ENCODE data around the gene NTMT1.

Gene NTMT1

GRCh38 chr9:129619787-129620668 is 5.9 kb upstream of the NTMT1 start:
- 2% methylated on average over 65 to 68 of the region's 82 CpGs for WGBS, 2 experiments (ENCODE audit: insufficient coverage in 2 of 2)
- Histone ChIP-seq H3K4me3 (ENCODE audit: extremely low read depth, insufficient read depth, low read length, poor library complexity, severe bottlenecking) (peak overlapping the region; percentile 41), H3K36me3 (ENCODE audit: control insufficient read depth, insufficient read depth, low read length) (no peaks in the 10 kb centered on the region), H3K27ac (ENCODE audit: low read depth, low read length, severe bottlenecking) (peak overlapping the region; percentile 10), H3K4me1 (ENCODE audit: control insufficient read depth, insufficient read depth, low read length, poor library complexity, severe bottlenecking) (peaks cover 10% of the 10 kb centered on the region), H3K9me3 (ENCODE audit: control insufficient read depth, low read length) (no peaks in the 10 kb centered on the region)

GRCh38 chr9:129620669-129621295 is 5.2 kb upstream of the NTMT1 start, which contains the start of gene C9orf50:
C9orf50 (minus strand) TSS chr9:129621101; CDS start chr9:129620574, 527 bp downstream.
- 33 to 34% methylated on average over 19 to 21 of the region's 21 CpGs for WGBS, 2 experiments (ENCODE audit: insufficient coverage in 2 of 2)
- Histone ChIP-seq H3K9me3 (ENCODE audit: control insufficient read depth, low read length) (no peaks in the 10 kb centered on the region), H3K36me3 (ENCODE audit: control insufficient read depth, insufficient read depth, low read length) (no peaks in the 10 kb centered on the region), H3K4me1 (ENCODE audit: control insufficient read depth, insufficient read depth, low read length, poor library complexity, severe bottlenecking) (peaks cover 10% of the 10 kb centered on the region), H3K4me3 (ENCODE audit: extremely low read depth, insufficient read depth, low read length, poor library complexity, severe bottlenecking) (peak within 1 kb of the TSS; percentile 41), H3K27ac (ENCODE audit: low read depth, low read length, severe bottlenecking) (peak within 1 kb of the TSS; percentile 10)

GRCh38 chr9:129623331-129623730 is 2.6 kb upstream of the NTMT1 start:
- no peak overlapping the region for H3K27ac ChIP-seq (ENCODE audit: low read depth, low read length, severe bottlenecking)
- 87 to 90% methylated on average over 5 to 6 of the region's 6 CpGs for WGBS, 2 experiments (ENCODE audit: insufficient coverage in 2 of 2)

GRCh38 chr9:129624168-129624759 is 1.7 kb upstream of the NTMT1 start:
- no peak overlapping the region for H3K4me3 ChIP-seq (ENCODE audit: extremely low read depth, insufficient read depth, low read length, poor library complexity, severe bottlenecking)
- 41 to 65% methylated on average over 6 to 8 of the region's 12 CpGs for WGBS, 2 experiments (ENCODE audit: insufficient coverage in 2 of 2)
- peaks cover 26% of the 10 kb centered on the region for H3K4me1 ChIP-seq (ENCODE audit: control insufficient read depth, insufficient read depth, low read length, poor library complexity, severe bottlenecking)
- no peak overlapping the region for H3K27ac ChIP-seq (ENCODE audit: low read depth, low read length, severe bottlenecking)
- no peaks in the 10 kb centered on the region for H3K9me3 ChIP-seq (ENCODE audit: control insufficient read depth, low read length)
- H3K36me3 ChIP-seq (ENCODE audit: control insufficient read depth, insufficient read depth, low read length): peaks cover 19% of the 10 kb centered on the region

More at GRCh38 chr9:129623331-129623730, 2.6 kb upstream of the NTMT1 start:
- Histone ChIP-seq H3K9me3 (ENCODE audit: control insufficient read depth, low read length) (no peaks in the 10 kb centered on the region), H3K36me3 (ENCODE audit: control insufficient read depth, insufficient read depth, low read length) (peaks cover 11% of the 10 kb centered on the region), H3K4me3 (ENCODE audit: extremely low read depth, insufficient read depth, low read length, poor library complexity, severe bottlenecking) (no peak overlapping the region), H3K4me1 (ENCODE audit: control insufficient read depth, insufficient read depth, low read length, poor library complexity, severe bottlenecking) (peaks cover 18% of the 10 kb centered on the region)

GRCh38 chr9:129624947-129625346 is 1.0 kb upstream of the NTMT1 start:
- 94 to 96% methylated on average over 6 to 8 of the region's 9 CpGs for WGBS, 2 experiments (ENCODE audit: insufficient coverage in 2 of 2)
- no peak overlapping the region for H3K27ac ChIP-seq (ENCODE audit: low read depth, low read length, severe bottlenecking)
- H3K36me3 ChIP-seq (ENCODE audit: control insufficient read depth, insufficient read depth, low read length): peaks cover 26% of the 10 kb centered on the region
- no peaks in the 10 kb centered on the region for H3K9me3 ChIP-seq (ENCODE audit: control insufficient read depth, low read length)
- H3K4me3 ChIP-seq (ENCODE audit: extremely low read depth, insufficient read depth, low read length, poor library complexity, severe bottlenecking): no peak overlapping the region
- H3K4me1 ChIP-seq (ENCODE audit: control insufficient read depth, insufficient read depth, low read length, poor library complexity, severe bottlenecking): peaks cover 27% of the 10 kb centered on the region

- Histone ChIP-seq H3K27ac (ENCODE audit: low read depth, low read length, severe bottlenecking) (peak overlapping the region; percentile 94), H3K36me3 (ENCODE audit: control insufficient read depth, insufficient read depth, low read length) (peaks cover 42% of the 10 kb centered on the region), H3K9me3 (ENCODE audit: control insufficient read depth, low read length) (no peaks in the 10 kb centered on the region), H3K4me1 (ENCODE audit: control insufficient read depth, insufficient read depth, low read length, poor library complexity, severe bottlenecking) (peaks cover 40% of the 10 kb centered on the region), H3K4me3 (ENCODE audit: extremely low read depth, insufficient read depth, low read length, poor library complexity, severe bottlenecking) (peak overlapping the region; percentile 82)
- WGBS, 2 experiments (ENCODE audit: insufficient coverage in 2 of 2): 7 to 9% methylated on average over 17 to 18 of the region's 20 CpGs
Observed at GRCh38 chr9:129626625-129627284, 792 bp downstream of the NTMT1 start.

GRCh38 chr9:129627556-129628440 is 1.8 kb downstream of the NTMT1 start:
- H3K27ac ChIP-seq (ENCODE audit: low read depth, low read length, severe bottlenecking): no peak overlapping the region

GRCh38 chr9:129628709-129629108 is 2.7 kb downstream of the NTMT1 start:
- 96 to 100% methylated on average over 2 to 5 of the region's 6 CpGs for WGBS, 2 experiments (ENCODE audit: insufficient coverage in 2 of 2)
- Histone ChIP-seq H3K9me3 (ENCODE audit: control insufficient read depth, low read length) (no peaks in the 10 kb centered on the region), H3K4me3 (ENCODE audit: extremely low read depth, insufficient read depth, low read length, poor library complexity, severe bottlenecking) (no peak overlapping the region), H3K4me1 (ENCODE audit: control insufficient read depth, insufficient read depth, low read length, poor library complexity, severe bottlenecking) (peaks cover 46% of the 10 kb centered on the region), H3K27ac (ENCODE audit: low read depth, low read length, severe bottlenecking) (no peak overlapping the region), H3K36me3 (ENCODE audit: control insufficient read depth, insufficient read depth, low read length) (peaks cover 61% of the 10 kb centered on the region)

More at GRCh38 chr9:129627556-129628440, 1.8 kb downstream of the NTMT1 start:
- no peaks in the 10 kb centered on the region for H3K9me3 ChIP-seq (ENCODE audit: control insufficient read depth, low read length)
- WGBS, 2 experiments (ENCODE audit: insufficient coverage in 2 of 2): 84 to 86% methylated on average over 9 to 10 of the region's 12 CpGs
- peaks cover 46% of the 10 kb centered on the region for H3K4me1 ChIP-seq (ENCODE audit: control insufficient read depth, insufficient read depth, low read length, poor library complexity, severe bottlenecking)
- peak overlapping the region; percentile 82 for H3K4me3 ChIP-seq (ENCODE audit: extremely low read depth, insufficient read depth, low read length, poor library complexity, severe bottlenecking)
- H3K36me3 ChIP-seq (ENCODE audit: control insufficient read depth, insufficient read depth, low read length): peaks cover 52% of the 10 kb centered on the region

GRCh38 chr9:129629251-129629820 is 3.4 kb downstream of the NTMT1 start:
- H3K4me3 ChIP-seq (ENCODE audit: extremely low read depth, insufficient read depth, low read length, poor library complexity, severe bottlenecking): no peak overlapping the region
- peaks cover 41% of the 10 kb centered on the region for H3K4me1 ChIP-seq (ENCODE audit: control insufficient read depth, insufficient read depth, low read length, poor library complexity, severe bottlenecking)
- no peaks in the 10 kb centered on the region for H3K9me3 ChIP-seq (ENCODE audit: control insufficient read depth, low read length)
- peaks cover 66% of the 10 kb centered on the region for H3K36me3 ChIP-seq (ENCODE audit: control insufficient read depth, insufficient read depth, low read length)
- H3K27ac ChIP-seq (ENCODE audit: low read depth, low read length, severe bottlenecking): no peak overlapping the region
- 96 to 100% methylated on average over 4 to 6 of the region's 8 CpGs for WGBS, 2 experiments (ENCODE audit: insufficient coverage in 2 of 2)
